Upper lobe of left lung (tissue), 4 donors: Measurements from ENCODE around the gene BMI1.

ENCODE experiments used
- POLR2A ChIP-seq, 4 donors: fragments of 450-650 bp; IDR thresholded peaks; one replicate each; pipeline ENCODE4 v1.5.1; 2016 to 2017; ENCODE audit warnings: antibody characterized with exemption in 4 of 4, mild to moderate bottlenecking in 2 of 4
- TF ChIP-seq, protein P1 (sequence below), 6 experiments: fragments of 450-650 bp in 4 of 6; fragments of 200-600 bp in 2 of 6; sonication (generic) in 2 of 6; IDR thresholded peaks; one replicate each; pipeline ENCODE4 v1.5.1; 2016 to 2019; ENCODE audit warnings: antibody characterized with exemption in 6 of 6

DNA sequence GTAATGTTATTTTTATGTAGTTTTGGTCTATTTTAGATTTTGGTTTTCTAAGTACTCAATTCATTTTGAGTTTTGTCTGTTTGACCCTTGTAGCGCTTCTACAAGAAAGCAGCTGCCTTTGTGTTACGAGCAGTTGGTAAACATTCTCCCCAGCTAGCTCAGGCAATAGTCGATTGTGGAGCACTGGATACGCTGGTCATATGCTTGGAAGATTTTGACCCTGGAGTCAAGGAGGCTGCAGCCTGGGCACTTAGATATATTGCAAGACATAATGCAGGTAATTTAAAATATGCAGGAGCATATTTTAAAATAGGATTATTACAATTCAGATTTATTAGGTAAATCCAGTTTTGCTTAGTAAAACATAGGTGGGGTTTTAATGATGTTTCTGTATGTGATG is 47.5 kb downstream of the BMI1 start:
- TF ChIP-seq, protein P1, sequence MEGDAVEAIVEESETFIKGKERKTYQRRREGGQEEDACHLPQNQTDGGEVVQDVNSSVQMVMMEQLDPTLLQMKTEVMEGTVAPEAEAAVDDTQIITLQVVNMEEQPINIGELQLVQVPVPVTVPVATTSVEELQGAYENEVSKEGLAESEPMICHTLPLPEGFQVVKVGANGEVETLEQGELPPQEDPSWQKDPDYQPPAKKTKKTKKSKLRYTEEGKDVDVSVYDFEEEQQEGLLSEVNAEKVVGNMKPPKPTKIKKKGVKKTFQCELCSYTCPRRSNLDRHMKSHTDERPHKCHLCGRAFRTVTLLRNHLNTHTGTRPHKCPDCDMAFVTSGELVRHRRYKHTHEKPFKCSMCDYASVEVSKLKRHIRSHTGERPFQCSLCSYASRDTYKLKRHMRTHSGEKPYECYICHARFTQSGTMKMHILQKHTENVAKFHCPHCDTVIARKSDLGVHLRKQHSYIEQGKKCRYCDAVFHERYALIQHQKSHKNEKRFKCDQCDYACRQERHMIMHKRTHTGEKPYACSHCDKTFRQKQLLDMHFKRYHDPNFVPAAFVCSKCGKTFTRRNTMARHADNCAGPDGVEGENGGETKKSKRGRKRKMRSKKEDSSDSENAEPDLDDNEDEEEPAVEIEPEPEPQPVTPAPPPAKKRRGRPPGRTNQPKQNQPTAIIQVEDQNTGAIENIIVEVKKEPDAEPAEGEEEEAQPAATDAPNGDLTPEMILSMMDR (IDR thresholded peaks at IDR 0.05): no peak
- TF ChIP-seq POLR2A (IDR thresholded peaks at IDR 0.05): no peak
